GM12892 (cell line): Measurements from ENCODE around the gene TREM1.

ENCODE experiments used
- DNase-seq: peaks from one replicate; pipeline ENCODE4 v3.0.0; 2011; ENCODE audit not compliant: insufficient read length
- FAIRE-seq: peaks from 2 replicates; lab custom pipeline; 2011; peaks lifted over from hg19 to GRCh38; lab: Jason Lieb, UNC
- POLR2A ChIP-seq: IDR thresholded peaks from 2 replicates; pipeline ENCODE4 v1.6.1; 2011; ENCODE audit warnings: low read depth, low read length, control low read depth
- POLR2AphosphoS5 ChIP-seq: IDR thresholded peaks from 2 replicates; pipeline ENCODE4 v1.6.1; 2011; ENCODE audit warnings: low read depth, low read length, control low read depth
- TAF1 ChIP-seq: IDR thresholded peaks from 2 replicates; pipeline ENCODE4 v1.6.1; 2011; ENCODE audit warnings: low read depth, mild to moderate bottlenecking, control low read depth, low read length, borderline replicate concordance

The TREM1 gene

GRCh38 chr6:41229721-41230120 lies 56.8 kb downstream of the TREM1 start:
- no peak for TF ChIP-seq POLR2A
- TF ChIP-seq POLR2AphosphoS5: no peak
- no peak for TF ChIP-seq TAF1
- FAIRE-seq: no peak
- no peak for DNase-seq

GRCh38 chr6:41228616-41229015 lies 57.9 kb downstream of the TREM1 start:
- FAIRE-seq (no peak), DNase-seq (no peak)
- TF ChIP-seq POLR2AphosphoS5: no peak
- no peak for TF ChIP-seq POLR2A
- TF ChIP-seq TAF1: no peak

- TF ChIP-seq TAF1 (no peak), POLR2AphosphoS5 (no peak)
- FAIRE-seq (no peak), DNase-seq (no peak)
Measured at GRCh38 chr6:41228096-41228495, 58.4 kb downstream of the TREM1 start, which contains the start of gene TREML4. TREML4 (plus strand) TSS chr6:41228349; CDS start chr6:41228428, 79 bp downstream.

- DNase-seq (no peak), FAIRE-seq (no peak)
- TF ChIP-seq POLR2A (no peak), POLR2AphosphoS5 (no peak), TAF1 (no peak)
Measured at GRCh38 chr6:41226752-41227151, 59.7 kb downstream of the TREM1 start.

- DNase-seq: no peak
- TF ChIP-seq TAF1: no peak
- TF ChIP-seq POLR2A: no peak
- TF ChIP-seq POLR2AphosphoS5: no peak
- no peak for FAIRE-seq
Measured at GRCh38 chr6:41224800-41225199, 61.7 kb downstream of the TREM1 start.
